Measurements from ENCODE around the gene CA6.

CA6 gene

DNA sequence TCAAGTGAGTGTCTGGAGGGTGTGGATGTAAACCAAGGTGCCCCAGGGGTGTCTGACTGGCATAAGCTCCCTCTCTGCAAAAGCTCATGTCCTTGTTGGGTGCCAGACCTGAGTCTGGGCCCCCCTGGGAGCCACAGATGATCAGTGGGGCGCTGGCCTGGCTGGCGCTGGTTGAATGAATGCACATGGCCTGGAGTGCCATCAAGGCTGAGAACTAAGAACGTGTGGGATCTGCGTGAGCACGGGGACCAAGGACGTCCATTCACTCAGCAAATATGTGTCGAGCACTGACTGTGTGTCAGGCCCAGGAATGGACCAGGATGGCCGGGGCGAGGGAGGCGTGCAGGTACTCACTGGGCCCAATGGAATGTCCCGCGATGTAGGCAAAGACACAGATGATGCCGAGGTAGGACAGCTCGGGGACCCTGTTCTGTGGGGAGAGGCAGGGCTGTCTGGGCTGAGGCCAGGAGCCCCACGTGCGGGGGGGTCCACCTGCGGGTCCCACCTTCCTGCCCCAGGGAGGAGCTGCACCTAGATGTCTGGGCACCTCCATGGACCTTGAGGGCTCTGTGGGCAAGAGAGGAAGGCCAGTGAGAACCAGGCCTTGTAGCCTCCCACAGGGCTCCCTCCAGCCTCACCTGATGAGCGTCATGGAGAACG is 61.4 kb downstream of the CA6 start:
- no peak overlapping the region for H3K4me3 ChIP-seq (replicated peaks in 1 of 2; ENCODE audit: low read depth in 2 of 2, low read length in 2 of 2)
- no peak for DNase-seq (ENCODE audit: low read depth in 2 of 2)
- TF ChIP-seq, protein P1, sequence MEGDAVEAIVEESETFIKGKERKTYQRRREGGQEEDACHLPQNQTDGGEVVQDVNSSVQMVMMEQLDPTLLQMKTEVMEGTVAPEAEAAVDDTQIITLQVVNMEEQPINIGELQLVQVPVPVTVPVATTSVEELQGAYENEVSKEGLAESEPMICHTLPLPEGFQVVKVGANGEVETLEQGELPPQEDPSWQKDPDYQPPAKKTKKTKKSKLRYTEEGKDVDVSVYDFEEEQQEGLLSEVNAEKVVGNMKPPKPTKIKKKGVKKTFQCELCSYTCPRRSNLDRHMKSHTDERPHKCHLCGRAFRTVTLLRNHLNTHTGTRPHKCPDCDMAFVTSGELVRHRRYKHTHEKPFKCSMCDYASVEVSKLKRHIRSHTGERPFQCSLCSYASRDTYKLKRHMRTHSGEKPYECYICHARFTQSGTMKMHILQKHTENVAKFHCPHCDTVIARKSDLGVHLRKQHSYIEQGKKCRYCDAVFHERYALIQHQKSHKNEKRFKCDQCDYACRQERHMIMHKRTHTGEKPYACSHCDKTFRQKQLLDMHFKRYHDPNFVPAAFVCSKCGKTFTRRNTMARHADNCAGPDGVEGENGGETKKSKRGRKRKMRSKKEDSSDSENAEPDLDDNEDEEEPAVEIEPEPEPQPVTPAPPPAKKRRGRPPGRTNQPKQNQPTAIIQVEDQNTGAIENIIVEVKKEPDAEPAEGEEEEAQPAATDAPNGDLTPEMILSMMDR (IDR thresholded peaks at IDR 0.05; ENCODE audit: low read depth, low read length): no peak

DNA sequence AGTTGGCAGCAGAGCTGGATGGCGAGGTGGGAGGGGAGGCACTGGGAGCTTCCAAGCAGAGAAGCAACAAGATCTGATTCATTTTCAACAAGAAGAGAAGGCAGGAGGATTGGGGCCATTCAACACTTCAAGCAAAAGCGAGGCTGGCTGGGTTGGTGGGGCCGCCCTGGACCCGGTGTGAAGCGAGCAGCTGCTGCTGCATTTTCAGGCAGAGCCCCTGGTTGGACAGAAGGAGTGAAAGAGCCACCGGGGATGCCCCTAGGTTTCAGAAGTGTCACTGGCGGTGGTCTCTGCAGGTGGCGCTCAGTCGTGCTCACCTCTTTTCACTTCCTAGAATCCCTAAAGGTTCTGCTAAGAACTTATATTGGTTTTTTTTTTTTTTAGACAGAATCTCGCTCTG is 62.6 kb downstream of the CA6 start:
- TF ChIP-seq, protein P1 (IDR thresholded peaks at IDR 0.05; ENCODE audit: low read depth, low read length): no peak
- DNase-seq (ENCODE audit: low read depth in 2 of 2): no peak
- H3K4me3 ChIP-seq (replicated peaks in 1 of 2; ENCODE audit: low read depth in 2 of 2, low read length in 2 of 2): no peak overlapping the region

DNA sequence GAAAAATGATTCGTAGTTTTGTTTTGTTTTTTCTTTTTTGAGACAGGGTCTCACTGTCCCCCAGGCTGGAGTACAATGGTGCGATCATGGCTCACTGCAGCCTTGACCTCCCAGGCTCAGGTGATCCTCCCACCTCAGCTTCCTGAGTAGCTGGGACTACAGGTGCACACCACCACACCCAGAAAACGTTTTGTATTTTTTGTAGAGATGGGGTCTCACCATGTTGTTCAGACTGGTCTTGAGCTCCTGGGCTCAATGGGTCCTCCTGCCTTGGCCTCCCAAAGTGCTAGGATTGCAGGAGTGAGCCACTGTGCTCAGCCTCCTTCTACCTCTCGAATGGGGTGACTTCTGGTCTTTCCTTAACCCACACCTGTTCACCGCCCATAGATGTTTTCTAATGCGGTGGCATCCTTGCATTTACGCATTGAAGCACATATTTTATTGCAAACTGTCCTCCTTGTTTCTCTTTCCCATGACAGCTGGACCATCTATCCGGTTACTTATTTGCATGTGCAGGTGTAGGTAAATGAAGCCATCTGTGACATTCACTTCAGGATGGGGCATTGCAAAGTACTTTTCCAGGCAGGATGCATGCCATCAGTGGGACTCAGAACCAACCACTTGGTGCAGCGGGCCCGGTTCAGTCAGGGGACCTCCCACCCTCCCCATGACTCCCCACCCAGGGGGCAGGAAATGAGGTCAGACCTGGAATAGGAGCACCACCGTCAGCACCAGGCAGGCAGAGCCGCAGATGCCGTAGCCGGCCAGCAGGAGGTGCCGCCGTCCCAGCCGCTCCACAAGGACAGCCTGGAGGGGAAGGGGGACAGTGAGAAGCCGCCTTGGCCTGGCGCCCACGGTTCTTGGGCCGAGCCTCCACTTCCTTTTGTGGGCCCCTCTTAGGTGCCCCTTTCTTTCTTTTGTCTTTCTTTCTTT is 64.0 kb downstream of the CA6 start:
- TF ChIP-seq, protein P1 (IDR thresholded peaks at IDR 0.05; ENCODE audit: low read depth, low read length): peak; percentile 89
- no peak overlapping the region for H3K4me3 ChIP-seq (replicated peaks in 1 of 2; ENCODE audit: low read depth in 2 of 2, low read length in 2 of 2)
- peak; percentile 52 to 53 for DNase-seq (ENCODE audit: low read depth in 2 of 2)

DNA sequence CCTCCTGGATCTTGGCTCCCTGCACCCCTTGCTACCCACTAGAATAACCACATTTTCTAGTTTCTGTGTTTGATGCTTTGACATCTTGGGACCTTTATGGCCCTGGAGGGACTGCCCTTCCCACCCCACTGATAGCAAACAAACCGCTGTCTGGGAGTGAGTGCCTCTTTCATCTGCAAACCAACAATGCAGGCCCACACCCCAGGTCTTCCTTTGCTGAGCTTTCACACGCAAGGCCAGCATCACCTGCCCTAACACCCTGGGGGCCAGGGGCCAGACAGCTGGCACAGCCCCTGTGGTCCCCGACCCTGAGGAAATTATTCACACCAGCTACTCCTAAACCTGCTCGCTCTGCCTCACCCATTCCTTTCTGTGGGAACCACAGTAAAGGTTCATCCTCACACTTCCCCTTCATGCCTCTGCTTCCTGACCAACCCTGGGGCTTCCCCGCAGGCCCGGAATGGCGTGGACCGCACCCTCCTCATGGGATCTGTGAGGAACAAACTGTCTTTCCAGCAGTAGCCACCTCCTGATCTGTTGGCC is 65.2 kb downstream of the CA6 start:
- no peak overlapping the region for H3K4me3 ChIP-seq (replicated peaks in 1 of 2; ENCODE audit: low read depth in 2 of 2, low read length in 2 of 2)
- no peak for DNase-seq (ENCODE audit: low read depth in 2 of 2)
- TF ChIP-seq, protein P1 (IDR thresholded peaks at IDR 0.05; ENCODE audit: low read depth, low read length): no peak

DNA sequence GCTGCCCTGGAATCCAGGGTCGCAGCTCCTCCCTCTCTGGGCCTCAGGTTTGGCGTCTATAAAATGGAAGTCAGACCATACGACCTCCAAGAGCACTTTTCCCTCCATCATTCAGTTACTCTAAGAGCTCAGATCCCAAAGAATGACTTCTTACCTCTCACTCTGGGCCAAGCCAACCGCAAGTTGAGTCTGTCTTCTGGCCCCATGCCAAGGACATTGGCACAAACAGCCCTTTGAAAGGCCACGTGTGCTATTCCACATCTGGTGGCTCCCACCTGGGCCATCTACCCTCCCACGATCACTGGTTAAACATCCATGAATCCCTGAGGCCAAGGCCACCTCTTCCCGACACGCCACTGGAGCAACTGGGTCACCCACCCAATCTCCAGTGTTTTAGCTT is 68.2 kb downstream of the CA6 start:
- TF ChIP-seq, protein P1 (IDR thresholded peaks at IDR 0.05; ENCODE audit: low read depth, low read length): no peak
- no peak for DNase-seq (ENCODE audit: low read depth in 2 of 2)
- no peak overlapping the region for H3K4me3 ChIP-seq (replicated peaks in 1 of 2; ENCODE audit: low read depth in 2 of 2, low read length in 2 of 2)

DNA sequence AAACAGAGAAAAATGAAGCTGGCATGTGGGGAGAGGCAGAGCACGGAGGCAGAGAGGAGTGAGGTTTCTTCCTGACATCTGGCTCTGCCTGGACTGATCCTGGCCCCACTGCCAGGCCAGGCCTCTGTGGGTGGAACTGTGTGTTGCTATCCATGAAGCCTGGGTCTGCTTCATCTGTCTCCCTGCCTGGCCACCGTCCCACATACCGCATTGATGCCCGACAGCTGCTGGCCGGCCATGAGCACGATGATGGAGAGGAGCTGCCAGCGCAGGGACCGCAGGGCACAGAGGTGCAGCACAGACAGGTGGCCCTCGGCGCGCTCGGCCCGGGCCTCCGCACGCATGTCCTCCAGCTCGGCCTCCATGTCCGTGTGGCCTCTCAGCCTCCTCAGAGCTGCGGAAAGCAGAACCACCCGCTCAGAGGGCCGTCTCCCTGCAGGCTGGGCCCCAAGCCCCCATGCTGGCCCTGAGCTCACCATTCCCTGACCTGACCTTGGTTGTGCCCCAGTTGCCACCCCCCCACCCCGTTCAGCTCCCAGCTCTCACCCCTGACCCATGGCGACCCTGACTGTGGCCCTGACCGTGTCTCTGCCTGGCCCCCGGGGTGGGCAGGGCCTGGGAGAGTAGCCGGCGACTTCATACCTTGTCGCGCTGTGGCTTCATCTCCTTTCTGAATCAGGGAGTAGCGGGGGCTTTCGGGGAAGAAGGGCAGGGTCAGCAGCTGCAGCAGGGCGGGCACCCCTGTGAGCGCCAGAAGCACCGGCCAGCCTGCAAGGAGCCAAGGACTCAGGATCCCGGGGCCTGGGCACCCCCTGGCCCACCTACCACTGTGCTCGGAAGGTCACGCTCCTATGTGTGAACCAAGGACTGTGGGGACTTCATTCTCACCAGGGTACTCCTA is 69.1 kb downstream of the CA6 start:
- H3K4me3 ChIP-seq (replicated peaks in 1 of 2; ENCODE audit: low read depth in 2 of 2, low read length in 2 of 2): no peak overlapping the region
- no peak for DNase-seq (ENCODE audit: low read depth in 2 of 2)
- TF ChIP-seq, protein P1 (IDR thresholded peaks at IDR 0.05; ENCODE audit: low read depth, low read length): no peak
